Heart left ventricle (tissue), 16 donors: ENCODE data around the gene HYPK. TPM values are rescaled to one million over a fixed set of nuclear protein-coding genes. Genes with fewer than 3 reads are reported as not detected.

ENCODE experiments used
- ATAC-seq, 4 donors: fragments of 200-7000 bp; cut with Tn5 transposase; one replicate each; pipeline ENCODE4 v1.9.1; 2020 to 2022; ENCODE audit warnings: moderate library complexity in 4 of 4, mild to moderate bottlenecking in 3 of 4, moderate number of reproducible peaks in 1 of 4
- DNase-seq, 5 donors: peaks; one replicate each; pipeline ENCODE4 v3.0.0-alpha.2; 2020
- H3K27ac ChIP-seq, 12 donors: fragments of 200-600 bp; sonication (generic) in 4 of 12; one replicate each; pipeline versions ENCODE4 v1.5.0 to v1.8.0; 2016 to 2022; ENCODE audit warnings: mild to moderate bottlenecking in 2 of 12
- H3K27me3 ChIP-seq, 9 donors: fragments of 200-600 bp; sonication (generic) in 2 of 9; one replicate each; pipeline versions ENCODE4 v1.5.1 to v1.8.0; 2016 to 2022; ENCODE audit warnings: mild to moderate bottlenecking in 3 of 9
- H3K36me3 ChIP-seq, 9 donors: fragments of 200-600 bp; sonication (generic) in 2 of 9; one replicate each; pipeline versions ENCODE4 v1.5.0 to v1.8.0; 2018 to 2022; ENCODE audit warnings: mild to moderate bottlenecking in 2 of 9
- H3K4me1 ChIP-seq, 12 donors: fragments of 200-600 bp; sonication (generic) in 4 of 12; one replicate each; pipeline versions ENCODE4 v1.5.0 to v1.8.0; 2016 to 2022; ENCODE audit warnings: mild to moderate bottlenecking in 3 of 12
- H3K4me3 ChIP-seq, 12 donors: fragments of 200-600 bp; sonication (generic) in 4 of 12; one replicate each; pipeline versions ENCODE4 v1.5.0 to v1.8.0; 2017 to 2022; ENCODE audit warnings: mild to moderate bottlenecking in 9 of 12, moderate library complexity in 4 of 12
- H3K9me3 ChIP-seq, 12 donors: fragments of 200-600 bp; sonication (generic) in 4 of 12; one replicate each; pipeline versions ENCODE4 v1.5.0 to v1.8.0; 2016 to 2022; ENCODE audit warnings: mild to moderate bottlenecking in 1 of 12
- CTCF ChIP-seq, 12 donors: fragments of 200-600 bp; sonication (generic) in 4 of 12; IDR thresholded peaks; one replicate each; pipeline versions ENCODE4 v1.5.0 to v1.8.0; 2018 to 2022; ENCODE audit warnings: antibody characterized with exemption in 12 of 12, mild to moderate bottlenecking in 5 of 12
- POLR2A ChIP-seq, 2 donors: fragments of 450-650 bp; IDR thresholded peaks; one replicate each; pipeline ENCODE4 v1.6.1; 2017; ENCODE audit warnings: antibody characterized with exemption in 2 of 2, mild to moderate bottlenecking in 2 of 2, moderate library complexity in 2 of 2
- WGBS, 4 donors: extraction: QIAGEN DNeasy Blood & Tissue Kit in 2 of 4; methylation state at CpG; one replicate each; pipeline versions ENCODE4 v1.1.5 to v1.1.7; 2013 to 2018; 5-methylcytosine and 5-hydroxymethylcytosine counted together
- intact Hi-C, 10 donors: fragments of 100-400 bp; cut with DNase I; formaldehyde crosslinking; loops; one replicate each; pipeline versions ENCODE4 v1.11.1 to v1.14.2; 2022
- polyA plus RNA-seq, 2 donors: library from polyadenylated mRNA; stranded (reverse); fragments of 200-250 nt; gene quantifications; one replicate each; pipeline ENCODE4 v1.2.3, GENCODE V29; 2013
- total RNA-seq, 9 donors: library from RNA; depleted of rRNA in 2 of 9; stranded (reverse); fragments of >200 nt in 2 of 9; fragmentation: NEBNext Ultra II Directional in 3 of 9; extraction: Animal tissue kit (Norgen Biotek cat#: 25700) in 3 of 9; gene quantifications; one replicate each; pipeline versions ENCODE4 v1.1.0 to v1.2.4, GENCODE V29; 2016 to 2023
- donor health status: ischemic (EF 13 %, LVEDD 7.1; RV severe dilation, severe dysfunction).
- donor health status: healthy with polysubstance abuse.
- donor health status: DM: no; HTN: yes; CAD: no.
- donor health status: DM: no; HTN: no; CAD: no.
- donor health status: ischemic (EF 25% LVEDD 6.9; RV normal size, moderate dysfunction).
- donor health status: ischemic (EF 25% LVEDD 5.7; RV mildly dilated, moderate dysfunction).
- donor health status: healthy.
- donor health status: DM: yes; HTN: yes; CAD: no.
- donor health status: ischemic (EF 35%, LVEDD 5.7; RV mildly dilated, moderate dysfunction).
- donor health status: nonischemic (EF 11% LVEDD 7.7; RV severe dilation, severe dysfunction).
- donor health status: DM: yes; HTN: yes; CAD: no.
- donor health status: PGD.
- donor health status: ischemic (EF 29% LVEDD 5.4; RV normal size, mild dysfunction).
- donor health status: nonischemic (EF 23%, LVEDD 6.1; RV moderate dilation, normal function).

HYPK gene
- total and polyA plus RNA-seq, 11 donors = 10.3 to 56.5 (median 14.5) TPM

GRCh38 chr15:43791993-43792760 is 8.2 kb upstream of the HYPK start, which contains the start of gene SERF2:
TSS of gene SERF2 (plus strand) at chr15:43792320. CDS start at chr15:43792377, 57 bp downstream.
- 0 to 2% (median 0%) methylated on average over 57 to 66 of the region's 66 CpGs for WGBS, 4 donors
- H3K36me3 ChIP-seq = peaks cover 0 to 41% (median 37%) of the 10 kb centered on the region in 9 donors
- peaks cover 4 to 50% (median 36%) of the 10 kb centered on the region in 12 donors for H3K4me1 ChIP-seq
- H3K4me3 ChIP-seq = peak within 1 kb of the TSS; percentile 60 to 100 (median 85)
- H3K27ac ChIP-seq = peak within 1 kb of the TSS; percentile 86 to 100 (median 96)
- peak; percentile 98 for TF ChIP-seq POLR2A (IDR thresholded peaks at IDR 0.05)
- TF ChIP-seq CTCF (IDR thresholded peaks at IDR 0.05) = no peak
- no peaks in the 10 kb centered on the region for H3K9me3 ChIP-seq
- peak; percentile 100 for DNase-seq
- intact Hi-C loops = loop anchor here in 2 of 10 donors (1.0 to 5.0 kb wide), 2 partner anchors 32 to 635 kb away; partner anchors contain the start of genes CTDSPL2 (in 1 of the 2) and MFAP1 (in 1 of the 2)
- H3K27me3 ChIP-seq = no peaks in the 10 kb centered on the region
- peak; percentile 96 to 98 (median 97) for ATAC-seq

GRCh38 chr15:43792761-43793476 is 7.5 kb upstream of the HYPK start:
- Histone ChIP-seq H3K36me3 (peaks cover 0 to 49% (median 42%) of the 10 kb centered on the region in 9 donors), H3K9me3 (no peaks in the 10 kb centered on the region), H3K27me3 (no peaks in the 10 kb centered on the region), H3K27ac (peak overlapping the region; percentile 84 to 100 (median 96)), H3K4me3 (peak overlapping the region; percentile 60 to 100 (median 85)), H3K4me1 (peaks cover 4 to 55% (median 41%) of the 10 kb centered on the region in 12 donors)
- DNase-seq (peak in 4 of 5 donors; percentile 44 to 67 (median 62)), ATAC-seq (peak in 3 of 4 donors; percentile 2 to 40 (median 23))
- intact Hi-C loops = loop anchor here in 2 of 10 donors (1.0 to 5.0 kb wide), 2 partner anchors 31 to 634 kb away; partner anchors contain the start of genes CTDSPL2 (in 1 of the 2) and MFAP1 (in 1 of the 2)
- TF ChIP-seq POLR2A (IDR thresholded peaks at IDR 0.05) (no peak), CTCF (IDR thresholded peaks at IDR 0.05) (peak in 1 of 12 donors; percentile 9)
- WGBS, 4 donors = 0 to 1% (median 1%) methylated on average over 31 to 33 of the region's 33 CpGs

- intact Hi-C loops = loop anchor here in 1 of 10 donors (5.0 kb wide), 1 partner anchor 634 kb away; the partner anchor contains the start of gene CTDSPL2
- no peak for DNase-seq
- H3K9me3 ChIP-seq = no peaks in the 10 kb centered on the region
- 73 to 80% (median 77%) methylated on average over 10 of the region's 10 CpGs for WGBS, 4 donors
- no peaks in the 10 kb centered on the region for H3K27me3 ChIP-seq
- no peak for ATAC-seq
- TF ChIP-seq POLR2A (IDR thresholded peaks at IDR 0.05) = no peak
- TF ChIP-seq CTCF (IDR thresholded peaks at IDR 0.05) = no peak
- peaks cover 4 to 61% (median 45%) of the 10 kb centered on the region in 12 donors for H3K4me1 ChIP-seq
- H3K4me3 ChIP-seq = peak overlapping the region; percentile 60 to 100 (median 85)
- H3K27ac ChIP-seq = peak overlapping the region in 11 of 12 donors; percentile 92 to 100 (median 97)
- peaks cover 0 to 55% (median 46%) of the 10 kb centered on the region in 9 donors for H3K36me3 ChIP-seq
Measured at GRCh38 chr15:43793647-43794046, 6.8 kb upstream of the HYPK start.
